SU-DHL-6 (cell line): ENCODE results near the gene SLCO4A1.

Source experiments
- H2AFZ ChIP-seq: fragments of 200-600 bp; sonication (generic); 2 replicates; pipeline ENCODE4 v1.6.1; 2014; ENCODE audit warnings: low read depth, mild to moderate bottlenecking, moderate library complexity, mixed read lengths, antibody characterized with exemption, low read length; ENCODE audit not compliant: severe bottlenecking
- H3F3A ChIP-seq: fragments of 200-600 bp; shearing (Covaris generic); 2 replicates; pipeline ENCODE4 v1.6.0; 2016; ENCODE audit warnings: antibody characterized with exemption, mild to moderate bottlenecking; ENCODE audit not compliant: insufficient read depth
- H3K27ac ChIP-seq: fragments of 200-600 bp; sonication (generic); 2 replicates; pipeline ENCODE4 v1.5.1; 2016; ENCODE audit warnings: low read depth, mild to moderate bottlenecking, low read length, moderate library complexity, mixed read lengths
- H3K27me3 ChIP-seq: fragments of 200-600 bp; sonication (generic), shearing (Covaris generic); 2 replicates; pipeline ENCODE4 v1.6.0; 2014; ENCODE audit warnings: mild to moderate bottlenecking, low read length
- H3K36me3 ChIP-seq: fragments of 200-600 bp; sonication (generic); 2 replicates; pipeline ENCODE4 v1.6.1; 2014; ENCODE audit warnings: mild to moderate bottlenecking, low read length, mixed read lengths
- H3K4me2 ChIP-seq: fragments of 300-600, 200-600 bp; shearing (Covaris generic), sonication (generic); 2 replicates; pipeline ENCODE4 v1.6.0; 2014; ENCODE audit warnings: low read length, low read depth, mild to moderate bottlenecking; ENCODE audit not compliant: poor library complexity, severe bottlenecking
- H3K4me3 ChIP-seq: fragments of 200-600 bp; sonication (generic); 2 replicates; pipeline ENCODE4 v1.5.1; 2014; ENCODE audit warnings: antibody characterized with exemption, low read length, mild to moderate bottlenecking, mixed read lengths; ENCODE audit not compliant: insufficient read depth, poor library complexity, severe bottlenecking
- H3K79me2 ChIP-seq: fragments of 200-600 bp; sonication (generic); 2 replicates; pipeline ENCODE4 v1.6.1; 2014; ENCODE audit warnings: mild to moderate bottlenecking, low read length, moderate library complexity; ENCODE audit not compliant: insufficient read depth
- H3K9ac ChIP-seq: fragments of 200-600 bp; sonication (generic); 2 replicates; pipeline ENCODE4 v1.7.0; 2014; ENCODE audit warnings: mild to moderate bottlenecking, low read length
- H3K9me2 ChIP-seq: fragments of 200-600 bp; sonication (generic); replicated peaks from 2 replicates; pipeline ENCODE4 v1.6.1; 2014; ENCODE audit warnings: low read length; ENCODE audit not compliant: insufficient read depth
- H3K9me3 ChIP-seq: fragments of 200-600 bp; sonication (generic); 2 replicates; pipeline ENCODE4 v1.6.1; 2014; ENCODE audit warnings: low read length, mixed read lengths; ENCODE audit not compliant: insufficient read depth
- H4K20me1 ChIP-seq: fragments of 200-600 bp; sonication (generic); 2 replicates; pipeline ENCODE4 v1.6.1; 2014; ENCODE audit warnings: low read depth, mild to moderate bottlenecking, antibody characterized with exemption, low read length, moderate library complexity, mixed read lengths
- EZH2phosphoT487 ChIP-seq: fragments of 200-600 bp; sonication (generic), shearing (Covaris generic); conservative IDR thresholded peaks from 2 replicates; pipeline ENCODE4 v1.6.1; 2018; ENCODE audit warnings: mild to moderate bottlenecking, antibody characterized with exemption, low read length, moderate library complexity, mixed read lengths
- TF ChIP-seq, protein P1 (sequence below): fragments of 200-600 bp; sonication (generic); IDR thresholded peaks from one replicate; pipeline ENCODE4 v1.5.1; 2017; ENCODE audit warnings: antibody characterized with exemption, mild to moderate bottlenecking, low read length, moderate library complexity; ENCODE audit not compliant: insufficient read depth, poor library complexity, severe bottlenecking

Gene SLCO4A1

DNA sequence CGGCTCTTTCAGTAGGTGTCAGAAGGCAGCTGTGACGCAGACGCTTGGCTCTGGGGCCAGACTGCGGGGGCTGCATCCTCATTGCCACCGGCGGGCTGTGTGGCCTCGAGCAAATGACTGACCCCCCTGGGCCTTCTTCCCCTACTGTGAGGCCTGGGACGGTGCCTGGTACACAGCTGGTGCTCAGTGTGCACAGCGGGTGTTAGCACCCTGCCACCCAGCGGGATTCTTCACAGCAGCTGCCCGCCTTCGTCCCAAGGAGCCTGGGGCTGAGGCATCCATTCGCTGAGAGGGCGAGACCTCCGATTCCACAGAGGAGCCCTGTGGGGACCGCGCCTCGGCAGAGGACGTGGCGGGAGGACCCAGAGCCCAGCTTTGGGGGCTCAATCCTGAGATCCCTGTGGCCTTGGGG, 10.6 kb downstream of the SLCO4A1 start:
- H3K4me2 ChIP-seq, result peak overlapping the region; percentile 44
- peaks cover 6% of the 10 kb centered on the region for H3F3A ChIP-seq
- H3K27me3 ChIP-seq, result no peaks in the 10 kb centered on the region
- peak overlapping the region; percentile 86; the same call in 1 of the 2 replicates for H3K27ac ChIP-seq
- TF ChIP-seq, protein P1, sequence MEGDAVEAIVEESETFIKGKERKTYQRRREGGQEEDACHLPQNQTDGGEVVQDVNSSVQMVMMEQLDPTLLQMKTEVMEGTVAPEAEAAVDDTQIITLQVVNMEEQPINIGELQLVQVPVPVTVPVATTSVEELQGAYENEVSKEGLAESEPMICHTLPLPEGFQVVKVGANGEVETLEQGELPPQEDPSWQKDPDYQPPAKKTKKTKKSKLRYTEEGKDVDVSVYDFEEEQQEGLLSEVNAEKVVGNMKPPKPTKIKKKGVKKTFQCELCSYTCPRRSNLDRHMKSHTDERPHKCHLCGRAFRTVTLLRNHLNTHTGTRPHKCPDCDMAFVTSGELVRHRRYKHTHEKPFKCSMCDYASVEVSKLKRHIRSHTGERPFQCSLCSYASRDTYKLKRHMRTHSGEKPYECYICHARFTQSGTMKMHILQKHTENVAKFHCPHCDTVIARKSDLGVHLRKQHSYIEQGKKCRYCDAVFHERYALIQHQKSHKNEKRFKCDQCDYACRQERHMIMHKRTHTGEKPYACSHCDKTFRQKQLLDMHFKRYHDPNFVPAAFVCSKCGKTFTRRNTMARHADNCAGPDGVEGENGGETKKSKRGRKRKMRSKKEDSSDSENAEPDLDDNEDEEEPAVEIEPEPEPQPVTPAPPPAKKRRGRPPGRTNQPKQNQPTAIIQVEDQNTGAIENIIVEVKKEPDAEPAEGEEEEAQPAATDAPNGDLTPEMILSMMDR, result no peak
- TF ChIP-seq EZH2phosphoT487, result no peak
- no peaks in the 10 kb centered on the region for H3K9me3 ChIP-seq
- H3K9ac ChIP-seq, result no peak overlapping the region
- no peaks in the 10 kb centered on the region for H3K9me2 ChIP-seq
- peaks cover 9% of the 10 kb centered on the region; the same call in 1 of the 2 replicates for H3K79me2 ChIP-seq
- H3K4me3 ChIP-seq, result no peak overlapping the region
- no peaks in the 10 kb centered on the region for H4K20me1 ChIP-seq
- H2AFZ ChIP-seq, result no peak overlapping the region
- no peaks in the 10 kb centered on the region for H3K36me3 ChIP-seq

DNA sequence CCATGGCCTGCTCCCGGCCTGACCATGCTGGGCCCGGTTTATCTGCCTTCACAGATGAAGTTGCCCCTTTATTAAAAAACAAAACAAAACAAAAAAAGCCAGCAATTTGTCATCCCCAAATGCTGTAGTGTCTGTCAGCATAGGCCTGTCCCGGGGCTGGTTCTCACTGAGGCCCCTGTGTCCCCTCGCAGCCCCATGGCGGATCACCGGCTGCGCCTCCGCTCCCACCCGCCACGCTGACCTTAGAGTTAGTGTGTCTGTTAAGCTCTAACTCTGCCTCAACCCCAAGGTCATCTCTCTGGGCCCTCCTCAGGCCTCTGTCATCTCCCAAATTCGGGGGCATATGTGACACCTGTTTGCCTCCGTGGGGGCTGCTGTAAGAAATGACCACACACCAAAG, 11.1 kb downstream of the SLCO4A1 start:
- H3K27me3 ChIP-seq, result no peaks in the 10 kb centered on the region
- H2AFZ ChIP-seq, result no peak overlapping the region
- H3K27ac ChIP-seq, result no peak overlapping the region
- no peak overlapping the region for H3K9ac ChIP-seq
- no peaks in the 10 kb centered on the region for H3K9me3 ChIP-seq
- 0 out of 2 replicates have a peak, but pooled peaks cover 8% of the 10 kb centered on the region for H3K79me2 ChIP-seq
- no peaks in the 10 kb centered on the region for H3K36me3 ChIP-seq
- peaks cover 6% of the 10 kb centered on the region for H3F3A ChIP-seq
- H3K4me3 ChIP-seq, result no peak overlapping the region
- H4K20me1 ChIP-seq, result no peaks in the 10 kb centered on the region
- no peak overlapping the region for H3K4me2 ChIP-seq
- TF ChIP-seq, protein P1, result no peak
- no peak for TF ChIP-seq EZH2phosphoT487
- H3K9me2 ChIP-seq, result no peaks in the 10 kb centered on the region

DNA sequence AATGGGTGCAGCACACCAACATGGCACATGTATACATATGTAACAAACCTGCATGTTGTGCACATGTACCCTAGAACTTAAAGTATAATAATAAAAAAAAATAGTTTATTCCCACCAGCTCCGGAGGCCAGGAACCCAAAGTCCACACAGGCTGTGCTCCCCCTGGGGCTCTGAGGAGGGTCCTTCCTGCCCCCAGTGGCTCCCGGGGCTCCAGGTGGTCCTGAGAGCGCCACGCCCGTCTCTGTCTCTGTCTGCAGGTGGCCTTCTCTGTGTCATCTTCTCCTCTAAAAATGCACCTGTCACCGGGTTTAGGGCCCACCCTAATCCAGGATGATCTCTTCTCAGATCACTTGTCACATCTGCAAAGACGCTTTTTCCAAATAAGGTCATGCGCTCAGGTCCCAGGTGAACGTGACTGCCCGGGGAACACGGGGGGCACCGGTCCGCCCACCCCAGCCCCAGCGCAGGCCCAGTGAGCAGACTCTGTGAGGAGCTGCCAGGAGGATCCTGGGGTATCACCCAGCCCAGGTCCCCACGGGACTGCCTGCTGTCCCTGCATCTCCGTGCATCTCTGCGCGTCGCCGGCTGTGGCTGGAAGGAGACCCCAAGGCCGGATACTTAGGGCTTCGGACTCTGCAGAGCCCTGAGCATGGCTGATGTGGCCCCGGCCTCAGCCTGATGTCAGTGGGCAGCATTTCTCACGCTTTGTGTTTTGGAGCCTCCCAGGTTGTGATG, 11.8 kb downstream of the SLCO4A1 start:
- H3K4me2 ChIP-seq, result no peak overlapping the region
- H3F3A ChIP-seq, result peaks cover 6% of the 10 kb centered on the region
- no peaks in the 10 kb centered on the region for H3K36me3 ChIP-seq
- no peaks in the 10 kb centered on the region for H3K9me2 ChIP-seq
- H3K9me3 ChIP-seq, result no peaks in the 10 kb centered on the region
- no peaks in the 10 kb centered on the region for H4K20me1 ChIP-seq
- no peaks in the 10 kb centered on the region for H3K27me3 ChIP-seq
- 0 out of 2 replicates have a peak overlapping the region, but pooled peaks have one; percentile 13 for H3K27ac ChIP-seq
- no peak overlapping the region for H3K9ac ChIP-seq
- H2AFZ ChIP-seq, result no peak overlapping the region
- 0 out of 2 replicates have a peak, but pooled peaks cover 8% of the 10 kb centered on the region for H3K79me2 ChIP-seq
- TF ChIP-seq EZH2phosphoT487, result no peak
- TF ChIP-seq, protein P1, result no peak
- no peak overlapping the region for H3K4me3 ChIP-seq
